Liver (tissue), 3 donors: Measurements from ENCODE around the gene CECR2.

Source experiments
- CTCF ChIP-seq: fragments of 150-350 bp; IDR thresholded peaks from 2 replicates; pipeline ENCODE4 v1.5.1; 2017; ENCODE audit warnings: improper control_type of control experiment, low read depth, low read length; ENCODE audit not compliant: missing input control
- GABPA ChIP-seq, 2 donors: IDR thresholded peaks in 1 of 2; conservative IDR thresholded peaks in 1 of 2; 2 replicates each; pipeline ENCODE4 v1.6.1; 2016; ENCODE audit warnings: antibody characterized with exemption in 2 of 2, mild to moderate bottlenecking in 1 of 2, moderate library complexity in 1 of 2
- HNF4A ChIP-seq, 2 donors: conservative IDR thresholded peaks; 2 replicates each; pipeline ENCODE4 v1.6.1; 2016; ENCODE audit warnings: antibody characterized with exemption in 2 of 2, mild to moderate bottlenecking in 2 of 2
- JUND ChIP-seq, 2 donors: IDR thresholded peaks; 2 replicates each; pipeline ENCODE4 v1.6.1; 2016; ENCODE audit warnings: antibody characterized with exemption in 2 of 2
- RXRA ChIP-seq, 2 donors: IDR thresholded peaks; 2 replicates each; pipeline ENCODE4 v1.6.1; 2017 to 2018; ENCODE audit warnings: antibody characterized with exemption in 2 of 2, mild to moderate bottlenecking in 1 of 2
- SP1 ChIP-seq: IDR thresholded peaks from 2 replicates; pipeline ENCODE4 v1.6.1; 2018; ENCODE audit warnings: antibody characterized with exemption, mild to moderate bottlenecking
- TAF1 ChIP-seq: conservative IDR thresholded peaks from 2 replicates; pipeline ENCODE4 v1.6.1; 2016; ENCODE audit warnings: antibody characterized with exemption, mild to moderate bottlenecking
- YY1 ChIP-seq: IDR thresholded peaks from 2 replicates; pipeline ENCODE4 v1.6.1; 2016; ENCODE audit warnings: antibody characterized with exemption, mild to moderate bottlenecking
- TF ChIP-seq, protein P1 (sequence below): IDR thresholded peaks from 2 replicates; pipeline ENCODE4 v1.6.1; 2016; ENCODE audit warnings: antibody characterized with exemption, mild to moderate bottlenecking
- TF ChIP-seq, protein P2 (sequence below): IDR thresholded peaks from 2 replicates; pipeline ENCODE4 v1.6.1; 2016; ENCODE audit warnings: antibody characterized with exemption
- donor health status: healthy.
- donor health status: healthy.

DNA sequence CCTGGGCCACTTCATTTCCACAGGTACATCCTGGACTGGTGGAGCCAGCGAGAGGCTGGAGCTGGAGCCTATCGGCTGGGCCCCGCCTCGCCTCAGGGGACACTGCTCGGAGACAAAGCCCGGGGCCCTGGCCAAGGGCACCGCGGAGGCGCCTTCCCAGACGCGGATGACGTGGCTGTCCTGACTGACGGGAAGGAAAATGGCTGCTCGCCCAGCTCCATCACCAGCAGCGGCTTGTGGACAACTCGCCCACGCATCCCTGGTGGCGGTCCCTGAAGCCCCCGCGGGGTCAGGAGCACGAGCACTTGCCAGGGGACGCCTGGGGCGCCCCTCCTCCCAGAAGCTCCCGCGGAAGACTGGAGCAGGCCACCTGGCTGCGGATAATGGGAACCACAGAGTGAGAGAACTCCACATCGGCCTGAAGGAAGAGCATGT, 49.6 kb downstream of the CECR2 start:
- no peak for TF ChIP-seq CTCF
- TF ChIP-seq SP1: no peak
- TF ChIP-seq RXRA (IDR thresholded peaks at IDR 0.05): no peak
- TF ChIP-seq, protein P1, sequence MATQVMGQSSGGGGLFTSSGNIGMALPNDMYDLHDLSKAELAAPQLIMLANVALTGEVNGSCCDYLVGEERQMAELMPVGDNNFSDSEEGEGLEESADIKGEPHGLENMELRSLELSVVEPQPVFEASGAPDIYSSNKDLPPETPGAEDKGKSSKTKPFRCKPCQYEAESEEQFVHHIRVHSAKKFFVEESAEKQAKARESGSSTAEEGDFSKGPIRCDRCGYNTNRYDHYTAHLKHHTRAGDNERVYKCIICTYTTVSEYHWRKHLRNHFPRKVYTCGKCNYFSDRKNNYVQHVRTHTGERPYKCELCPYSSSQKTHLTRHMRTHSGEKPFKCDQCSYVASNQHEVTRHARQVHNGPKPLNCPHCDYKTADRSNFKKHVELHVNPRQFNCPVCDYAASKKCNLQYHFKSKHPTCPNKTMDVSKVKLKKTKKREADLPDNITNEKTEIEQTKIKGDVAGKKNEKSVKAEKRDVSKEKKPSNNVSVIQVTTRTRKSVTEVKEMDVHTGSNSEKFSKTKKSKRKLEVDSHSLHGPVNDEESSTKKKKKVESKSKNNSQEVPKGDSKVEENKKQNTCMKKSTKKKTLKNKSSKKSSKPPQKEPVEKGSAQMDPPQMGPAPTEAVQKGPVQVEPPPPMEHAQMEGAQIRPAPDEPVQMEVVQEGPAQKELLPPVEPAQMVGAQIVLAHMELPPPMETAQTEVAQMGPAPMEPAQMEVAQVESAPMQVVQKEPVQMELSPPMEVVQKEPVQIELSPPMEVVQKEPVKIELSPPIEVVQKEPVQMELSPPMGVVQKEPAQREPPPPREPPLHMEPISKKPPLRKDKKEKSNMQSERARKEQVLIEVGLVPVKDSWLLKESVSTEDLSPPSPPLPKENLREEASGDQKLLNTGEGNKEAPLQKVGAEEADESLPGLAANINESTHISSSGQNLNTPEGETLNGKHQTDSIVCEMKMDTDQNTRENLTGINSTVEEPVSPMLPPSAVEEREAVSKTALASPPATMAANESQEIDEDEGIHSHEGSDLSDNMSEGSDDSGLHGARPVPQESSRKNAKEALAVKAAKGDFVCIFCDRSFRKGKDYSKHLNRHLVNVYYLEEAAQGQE: no peak
- TF ChIP-seq, protein P2, sequence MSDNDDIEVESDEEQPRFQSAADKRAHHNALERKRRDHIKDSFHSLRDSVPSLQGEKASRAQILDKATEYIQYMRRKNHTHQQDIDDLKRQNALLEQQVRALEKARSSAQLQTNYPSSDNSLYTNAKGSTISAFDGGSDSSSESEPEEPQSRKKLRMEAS: no peak
- TF ChIP-seq JUND (IDR thresholded peaks at IDR 0.05): no peak
- TF ChIP-seq TAF1: no peak
- no peak for TF ChIP-seq GABPA (IDR thresholded peaks at IDR 0.05 in 1 of 2, conservative IDR thresholded peaks at IDR 0.05 in 1 of 2)
- TF ChIP-seq YY1: no peak
- TF ChIP-seq HNF4A (conservative IDR thresholded peaks at IDR 0.05): no peak
